Epithelial cell of prostate (primary cell): ENCODE data around the gene CRYBB2.
"Not testable (repeated sequence)": the region's sequence is repeated elsewhere in the genome, so short reads cannot be mapped to it uniquely, and the experiment has no call there.

Source experiments
- DNase-seq: peaks from one replicate; pipeline ENCODE4 v3.0.0-alpha.2; 2011; ENCODE audit warnings: low read depth, low spot score
- H3K27ac ChIP-seq: fragments of 450-650 bp; 2 replicates; pipeline ENCODE4 v1.5.1; 2017; ENCODE audit warnings: mild to moderate bottlenecking

CRYBB2 gene

GRCh38 chr22:25219211-25219689 is at the start of gene CRYBB2:
Gene CRYBB2, plus strand, starts transcription at chr22:25219639. Its CDS starts 1,791 bp downstream, at chr22:25221430.
- H3K27ac ChIP-seq: no peak within 1 kb of the TSS

DNA sequence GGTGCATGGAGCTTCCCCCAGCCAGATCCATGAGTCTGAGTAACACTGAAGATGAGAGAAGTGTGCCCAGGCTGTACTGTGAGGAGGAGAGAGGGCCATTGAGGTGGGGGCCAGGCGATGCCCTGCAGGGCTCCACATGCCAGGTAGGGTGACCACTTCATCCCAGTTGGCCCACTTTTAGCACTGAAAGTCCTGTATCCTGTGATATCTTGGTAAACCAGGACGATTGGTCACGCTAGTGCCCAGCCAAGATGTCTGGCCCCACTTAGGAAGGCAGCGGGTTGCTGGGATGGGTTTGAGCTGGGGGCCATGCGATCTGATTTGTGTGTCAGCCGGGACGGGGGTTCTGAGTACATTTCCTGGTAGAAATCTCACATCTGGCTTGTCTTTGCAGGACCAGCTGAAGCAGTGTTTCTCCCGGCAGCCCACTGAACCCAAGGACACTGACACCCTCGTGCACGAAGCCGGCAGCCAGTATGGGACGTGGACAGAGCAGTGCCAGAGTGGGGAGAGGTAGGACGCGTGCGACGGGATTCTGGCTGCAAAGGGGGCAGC is 48.9 kb upstream of the CRYBB2 start:
- no peak overlapping the region for H3K27ac ChIP-seq
- no peak for DNase-seq

More at GRCh38 chr22:25219211-25219689, at the start of gene CRYBB2:
- DNase-seq: no peak

DNA sequence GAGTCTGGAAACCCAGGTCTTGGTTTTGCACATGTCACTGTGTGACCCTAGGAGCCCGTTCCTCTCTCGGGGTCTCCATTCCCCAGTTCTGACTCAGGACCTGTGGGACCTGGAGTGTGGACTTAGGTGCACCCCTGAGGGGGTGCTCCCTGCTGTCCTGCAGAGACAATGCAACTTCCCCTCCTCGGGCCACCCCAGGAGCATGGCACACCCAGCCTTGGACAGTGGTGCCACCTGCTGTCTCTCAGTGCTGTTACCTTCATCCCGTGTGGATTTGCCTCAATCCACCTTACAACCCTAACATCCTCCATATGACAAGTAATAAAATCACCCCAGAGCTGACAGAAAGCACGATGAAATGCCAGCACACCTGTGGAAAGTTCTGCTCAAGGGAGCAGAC is 47.3 kb upstream of the CRYBB2 start:
- no peak for DNase-seq

DNA sequence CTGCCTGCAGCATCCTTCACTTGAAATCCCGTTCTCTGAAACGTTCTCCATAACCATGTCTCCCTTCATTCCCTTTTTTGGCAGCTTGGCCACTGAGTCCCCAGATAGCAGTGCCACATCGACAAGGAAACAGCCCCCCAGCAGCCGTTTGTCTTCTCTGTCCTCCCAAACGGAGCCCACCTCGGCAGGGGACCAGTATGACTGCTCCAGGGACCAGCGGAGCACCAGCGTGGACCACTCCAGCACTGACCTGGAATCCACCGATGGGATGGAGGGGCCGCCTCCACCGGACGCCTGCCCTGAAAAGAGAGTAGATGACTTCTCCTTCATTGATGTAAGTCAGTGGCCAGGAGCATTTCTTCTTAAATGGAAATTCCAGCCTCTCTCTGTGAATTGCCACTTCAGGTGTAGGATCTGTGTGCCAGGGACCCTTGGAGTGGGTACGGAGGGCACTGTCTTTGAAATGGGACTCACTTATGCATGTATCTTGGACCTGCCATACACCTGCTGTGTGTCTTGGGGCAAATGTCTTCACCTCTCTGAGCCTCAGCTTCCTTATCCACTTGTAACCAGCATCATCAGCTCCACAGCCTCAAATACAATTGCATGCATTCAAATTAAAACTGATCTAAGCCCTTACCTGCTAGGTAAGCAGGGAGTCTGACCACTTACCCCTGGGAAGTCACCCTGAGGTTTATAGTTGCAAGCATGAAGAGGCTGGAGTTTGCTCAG is 45.1 kb upstream of the CRYBB2 start:
- H3K27ac ChIP-seq: no peak overlapping the region

More for the DNA sequence above, 47.3 kb upstream of the CRYBB2 start:
- no peak overlapping the region for H3K27ac ChIP-seq

GRCh38 chr22:25174888-25175411 is 44.5 kb upstream of the CRYBB2 start:
- no peak overlapping the region for H3K27ac ChIP-seq
- no peak for DNase-seq

More for the DNA sequence above, 45.1 kb upstream of the CRYBB2 start:
- no peak for DNase-seq

DNA sequence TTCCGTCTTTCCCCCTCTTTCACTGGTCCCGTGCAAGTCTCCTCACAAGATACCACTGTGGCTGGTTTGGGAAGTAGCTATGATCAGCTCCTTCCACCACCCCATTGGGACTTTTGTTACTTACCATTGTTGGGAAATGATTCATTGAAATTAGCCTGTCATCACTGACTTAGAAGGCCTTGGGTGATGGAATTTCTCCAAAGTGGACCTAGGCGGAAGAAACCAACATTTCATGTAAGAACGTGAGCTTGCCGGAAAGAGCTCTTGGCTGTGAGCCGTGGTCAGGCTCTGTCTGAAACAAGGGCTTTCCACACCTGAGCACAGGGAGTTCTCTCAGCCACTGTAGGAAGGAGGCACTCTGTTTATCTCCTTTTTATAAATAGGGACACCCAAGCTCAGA is 43.3 kb upstream of the CRYBB2 start:
- peak; percentile 78 for DNase-seq
- H3K27ac ChIP-seq: peak overlapping the region; percentile 61

DNA sequence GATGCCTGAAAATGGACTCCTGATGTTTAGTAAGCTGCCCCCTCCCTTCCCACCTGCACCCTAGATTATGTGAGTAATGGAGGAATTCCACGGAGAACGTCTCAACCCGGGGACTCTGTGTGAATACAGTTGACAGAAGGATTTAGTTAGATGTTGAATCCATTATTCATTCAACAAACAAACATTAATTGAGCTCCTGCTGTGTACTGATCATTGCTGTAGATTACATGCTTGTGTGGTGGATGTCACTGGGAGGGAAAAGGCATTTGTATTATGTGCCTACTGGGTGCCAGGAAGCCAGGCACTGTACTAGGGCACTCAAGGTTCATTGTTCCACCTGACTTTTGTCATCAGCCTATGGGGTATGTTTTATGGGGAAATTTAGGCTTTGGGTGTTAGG is 42.6 kb upstream of the CRYBB2 start:
- H3K27ac ChIP-seq: peak overlapping the region; percentile 61
- no peak for DNase-seq

- H3K27ac ChIP-seq: no peak overlapping the region
- no peak for DNase-seq
Measured at GRCh38 chr22:25177226-25177625, 42.2 kb upstream of the CRYBB2 start.

- no peak overlapping the region for H3K27ac ChIP-seq
Measured at GRCh38 chr22:25177895-25178294, 41.5 kb upstream of the CRYBB2 start.

DNA sequence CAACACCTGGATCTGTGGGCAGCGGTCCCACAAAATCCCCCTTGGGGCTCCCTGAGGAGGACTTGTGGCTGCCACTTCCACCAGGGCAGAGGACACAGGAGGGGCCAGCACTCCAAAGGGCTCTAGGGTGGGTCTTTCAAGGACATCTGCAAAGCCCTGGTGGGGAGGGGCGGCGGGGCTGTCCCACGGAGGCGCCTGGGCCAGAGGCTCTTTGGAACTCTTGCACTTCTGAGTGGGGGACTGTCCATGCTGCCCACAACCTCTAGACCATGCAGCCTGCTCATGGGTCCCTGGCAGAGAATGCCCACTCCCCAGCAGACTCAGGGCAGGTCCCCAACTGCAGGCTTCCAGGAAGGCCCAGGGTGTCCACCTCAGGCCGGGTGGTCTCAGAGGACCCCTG is 41.1 kb upstream of the CRYBB2 start:
- not testable (repeated sequence) for H3K27ac ChIP-seq, DNase-seq

More at GRCh38 chr22:25177895-25178294, 41.5 kb upstream of the CRYBB2 start:
- no peak for DNase-seq

GRCh38 chr22:25178869-25179631 is 40.4 kb upstream of the CRYBB2 start:
- not testable (repeated sequence) for DNase-seq, H3K27ac ChIP-seq

DNA sequence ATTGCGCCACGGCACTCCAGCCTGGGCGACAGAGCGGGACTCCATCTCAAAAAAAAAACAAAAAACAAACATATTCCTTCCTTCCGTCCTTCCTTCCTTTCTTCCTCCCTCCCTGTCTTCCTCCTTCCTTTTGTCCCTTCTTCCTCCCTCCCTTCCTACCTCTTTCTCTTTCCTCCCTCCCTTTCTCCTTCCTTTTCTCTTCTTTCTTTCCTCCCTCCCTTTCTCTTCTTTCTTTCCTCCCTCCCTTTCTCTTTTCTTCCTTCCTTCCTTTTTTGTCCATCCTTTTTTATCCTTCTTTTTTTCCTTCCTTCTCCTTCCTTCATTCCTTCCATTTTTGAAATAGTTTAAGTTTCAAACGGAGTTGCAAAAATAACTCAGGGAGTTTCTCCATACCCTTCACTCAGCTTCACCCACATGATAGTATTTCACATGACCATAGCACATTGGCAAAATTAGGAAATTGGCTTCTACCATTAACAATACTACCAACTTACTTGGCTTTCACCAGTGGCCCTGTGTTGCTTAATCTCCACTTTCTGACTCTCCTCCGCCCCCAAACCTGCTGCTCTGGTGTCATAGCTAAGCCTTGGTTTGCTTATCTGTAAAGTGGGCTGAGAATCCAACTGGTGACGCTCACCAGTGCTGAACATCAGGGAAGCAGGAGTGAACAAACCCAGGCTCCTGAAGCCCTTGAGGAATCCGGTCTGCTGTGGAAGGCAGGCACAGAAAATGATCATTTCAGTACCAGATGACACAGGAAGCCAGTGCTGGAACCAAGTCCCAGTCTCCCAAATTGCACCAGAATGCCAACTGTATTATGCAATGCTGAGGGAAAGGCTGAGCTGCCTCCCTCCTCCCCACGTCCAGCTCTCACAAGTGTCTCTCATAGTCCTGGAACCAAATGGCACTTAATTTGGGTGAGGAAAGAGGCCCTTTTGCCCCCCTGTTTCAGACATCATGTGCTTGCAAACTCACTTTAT is 37.0 kb upstream of the CRYBB2 start:
- no peak for DNase-seq
- no peak overlapping the region for H3K27ac ChIP-seq

- no peak for DNase-seq
- no peak overlapping the region for H3K27ac ChIP-seq
Measured at GRCh38 chr22:25183949-25184619, 35.4 kb upstream of the CRYBB2 start.

- no peak for DNase-seq
- no peak overlapping the region for H3K27ac ChIP-seq
Measured at GRCh38 chr22:25186140-25186539, 33.3 kb upstream of the CRYBB2 start.

GRCh38 chr22:25187469-25187868 is 32.0 kb upstream of the CRYBB2 start:
- DNase-seq: no peak
- no peak overlapping the region for H3K27ac ChIP-seq

GRCh38 chr22:25192406-25192805 is 27.0 kb upstream of the CRYBB2 start:
- no peak overlapping the region for H3K27ac ChIP-seq
- no peak for DNase-seq

GRCh38 chr22:25193130-25193529 is 26.3 kb upstream of the CRYBB2 start:
- H3K27ac ChIP-seq: no peak overlapping the region
- no peak for DNase-seq

DNA sequence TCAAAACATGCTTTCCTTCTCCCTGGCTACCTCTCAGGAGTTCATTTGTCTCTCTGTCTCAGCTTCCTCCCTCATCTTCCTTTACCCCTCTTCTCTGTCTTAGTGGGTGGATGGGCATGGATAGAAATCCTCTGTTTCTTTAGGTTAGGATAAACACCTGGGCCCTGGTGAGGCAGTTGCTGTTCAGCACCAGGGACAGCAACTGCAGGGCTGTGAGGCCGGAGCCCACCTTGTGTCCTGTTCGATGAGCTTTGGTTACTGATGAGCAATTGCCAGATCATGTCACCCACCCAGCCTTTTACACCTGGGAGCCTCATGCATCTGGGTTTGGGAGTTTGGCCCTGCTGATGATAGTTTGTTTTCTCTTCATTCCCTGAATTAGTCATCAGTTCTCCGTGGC is 25.9 kb upstream of the CRYBB2 start:
- no peak overlapping the region for H3K27ac ChIP-seq
- no peak for DNase-seq

GRCh38 chr22:25196326-25196725 is 23.1 kb upstream of the CRYBB2 start:
- no peak for DNase-seq
- no peak overlapping the region for H3K27ac ChIP-seq
